Peyer's patch (tissue), 4 donors: ENCODE results near the gene CXCL17. TPM values are rescaled to one million over a fixed set of nuclear protein-coding genes. Genes with fewer than 3 reads are reported as not detected.
A peak's percentile ranks its signal among the peaks of the same experiment; 100 is the strongest.
"Not testable (repeated sequence)": the region's sequence is repeated elsewhere in the genome, so short reads cannot be mapped to it uniquely, and the experiment has no call there.

ENCODE experiments used
- DNase-seq, 3 donors: peaks; one replicate each; pipeline ENCODE4 v3.0.0-alpha.2; 2017 to 2019
- H3K27ac ChIP-seq, 4 donors: fragments of 200-600 bp; sonication (generic); one replicate each; pipeline ENCODE4 v1.5.1; 2016 to 2019
- H3K27me3 ChIP-seq, 2 donors: fragments of 200-600 bp; sonication (generic); one replicate each; pipeline ENCODE4 v1.5.1; 2019
- H3K36me3 ChIP-seq, 3 donors: fragments of 200-600 bp; sonication (generic); one replicate each; pipeline ENCODE4 v1.5.1; 2016 to 2019
- H3K4me1 ChIP-seq, 4 donors: fragments of 200-600 bp; sonication (generic); one replicate each; pipeline ENCODE4 v1.5.1; 2016 to 2019
- H3K4me3 ChIP-seq, 4 donors: fragments of 200-600 bp; sonication (generic); 1 replicate in 3 of 4; 2 replicates in 1 of 4; pipeline ENCODE4 v1.5.1; 2016 to 2019; ENCODE audit warnings: mild to moderate bottlenecking in 1 of 4
- H3K9me3 ChIP-seq, 4 donors: fragments of 200-600 bp; sonication (generic); one replicate each; pipeline ENCODE4 v1.5.1; 2016 to 2019; ENCODE audit warnings: mild to moderate bottlenecking in 1 of 4
- CTCF ChIP-seq, 6 experiments: fragments of 450-650 bp in 4 of 6; fragments of 200-600 bp in 2 of 6; sonication (generic) in 1 of 6; IDR thresholded peaks; one replicate each; pipeline ENCODE4 v1.5.1; 2017 to 2019; ENCODE audit warnings: antibody characterized with exemption in 6 of 6, mild to moderate bottlenecking in 3 of 6, moderate library complexity in 1 of 6
- POLR2A ChIP-seq, 2 donors: fragments of 450-650 bp; IDR thresholded peaks; one replicate each; pipeline ENCODE4 v1.5.1; 2017; ENCODE audit warnings: antibody characterized with exemption in 2 of 2, mild to moderate bottlenecking in 2 of 2, moderate library complexity in 2 of 2
- total RNA-seq, 4 donors: library from RNA; depleted of rRNA; stranded (reverse); fragments of >200 nt; gene quantifications; one replicate each; pipeline ENCODE4 v1.1.0, GENCODE V29; 2016

CXCL17 gene
- total RNA-seq, 4 donors from 2014 or later: not detected

GRCh38 chr19:42461700-42462324 is 19.1 kb upstream of the CXCL17 start:
- H3K9me3 ChIP-seq: no peaks in the 10 kb centered on the region
- TF ChIP-seq POLR2A (IDR thresholded peaks at IDR 0.05) (no peak), CTCF (IDR thresholded peaks at IDR 0.05) (no peak)
- no peaks in the 10 kb centered on the region for H3K27me3 ChIP-seq
- H3K36me3 ChIP-seq: no peaks in the 10 kb centered on the region
- peaks cover 0 to 12% (median 0%) of the 10 kb centered on the region in 4 donors for H3K4me1 ChIP-seq
- no peak overlapping the region for H3K27ac ChIP-seq
- no peak overlapping the region for H3K4me3 ChIP-seq
- no peak for DNase-seq

- not testable (repeated sequence) for H3K4me3 ChIP-seq, H3K9me3 ChIP-seq, H3K36me3 ChIP-seq, H3K27me3 ChIP-seq, DNase-seq, H3K27ac ChIP-seq
- peaks cover 0 to 12% (median 0%) of the 10 kb centered on the region in 4 donors for H3K4me1 ChIP-seq
Measured at GRCh38 chr19:42461231-42461630, 18.5 kb upstream of the CXCL17 start.

- DNase-seq: no peak
- H3K27me3 ChIP-seq: no peaks in the 10 kb centered on the region
- TF ChIP-seq CTCF (IDR thresholded peaks at IDR 0.05): no peak
- no peak for TF ChIP-seq POLR2A (IDR thresholded peaks at IDR 0.05)
- H3K36me3 ChIP-seq: no peaks in the 10 kb centered on the region
- H3K27ac ChIP-seq: no peak overlapping the region
- H3K4me1 ChIP-seq: peaks cover 0 to 14% (median 0%) of the 10 kb centered on the region in 4 donors
- no peak overlapping the region for H3K4me3 ChIP-seq
- no peaks in the 10 kb centered on the region for H3K9me3 ChIP-seq
Measured at GRCh38 chr19:42459926-42460325, 17.2 kb upstream of the CXCL17 start.

- Histone ChIP-seq H3K27me3 (no peaks in the 10 kb centered on the region), H3K4me3 (no peak overlapping the region), H3K36me3 (no peaks in the 10 kb centered on the region), H3K4me1 (peaks cover 0 to 11% (median 0%) of the 10 kb centered on the region in 4 donors), H3K9me3 (no peaks in the 10 kb centered on the region), H3K27ac (peak overlapping the region in 3 of 4 donors; percentile 17 to 82 (median 53))
- DNase-seq: peak in 2 of 3 donors; percentile 70 to 87
- peak in 1 of 2 donors; percentile 55 for TF ChIP-seq POLR2A (IDR thresholded peaks at IDR 0.05)
- no peak for TF ChIP-seq CTCF (IDR thresholded peaks at IDR 0.05)
Measured at GRCh38 chr19:42455621-42456081, 12.9 kb upstream of the CXCL17 start.

GRCh38 chr19:42455086-42455485 is 12.3 kb upstream of the CXCL17 start:
- Histone ChIP-seq H3K4me1 (peaks cover 0 to 14% (median 2%) of the 10 kb centered on the region in 4 donors), H3K36me3 (no peaks in the 10 kb centered on the region), H3K27ac (peak overlapping the region in 3 of 4 donors; percentile 17 to 82 (median 53)), H3K27me3 (no peaks in the 10 kb centered on the region), H3K4me3 (no peak overlapping the region), H3K9me3 (no peaks in the 10 kb centered on the region)
- TF ChIP-seq CTCF (IDR thresholded peaks at IDR 0.05) (no peak), POLR2A (IDR thresholded peaks at IDR 0.05) (no peak)
- no peak for DNase-seq

- Histone ChIP-seq H3K9me3 (no peaks in the 10 kb centered on the region), H3K27me3 (no peaks in the 10 kb centered on the region), H3K27ac (peak overlapping the region in 1 of 4 donors; percentile 6), H3K36me3 (no peaks in the 10 kb centered on the region), H3K4me1 (peaks cover 0 to 22% (median 2%) of the 10 kb centered on the region in 4 donors), H3K4me3 (no peak overlapping the region)
- no peak for TF ChIP-seq CTCF (IDR thresholded peaks at IDR 0.05)
- TF ChIP-seq POLR2A (IDR thresholded peaks at IDR 0.05): no peak
- DNase-seq: no peak
Measured at GRCh38 chr19:42452590-42452989, 9.8 kb upstream of the CXCL17 start.
